Sigmoid colon (tissue), 4 donors: ENCODE measurements around the gene PRXL2A.

Source experiments
- POLR2A ChIP-seq, 2 donors: fragments of 450-650 bp; IDR thresholded peaks; one replicate each; pipeline ENCODE4 v1.6.1; 2016; ENCODE audit warnings: antibody characterized with exemption in 2 of 2, mild to moderate bottlenecking in 2 of 2, moderate library complexity in 2 of 2
- POLR2AphosphoS5 ChIP-seq, 4 donors: sonication (generic); formaldehyde crosslinking; IDR thresholded peaks; one replicate each; pipeline ENCODE4 v1.6.1; 2017; ENCODE audit warnings: antibody characterized with exemption in 4 of 4
- TF ChIP-seq, protein P1 (sequence below), 4 experiments: fragments of 450-650 bp in 3 of 4; fragments of 200-600 bp in 1 of 4; IDR thresholded peaks; one replicate each; pipeline ENCODE4 v1.5.1; 2016 to 2019; ENCODE audit warnings: antibody characterized with exemption in 4 of 4, mild to moderate bottlenecking in 3 of 4, moderate library complexity in 2 of 4

DNA sequence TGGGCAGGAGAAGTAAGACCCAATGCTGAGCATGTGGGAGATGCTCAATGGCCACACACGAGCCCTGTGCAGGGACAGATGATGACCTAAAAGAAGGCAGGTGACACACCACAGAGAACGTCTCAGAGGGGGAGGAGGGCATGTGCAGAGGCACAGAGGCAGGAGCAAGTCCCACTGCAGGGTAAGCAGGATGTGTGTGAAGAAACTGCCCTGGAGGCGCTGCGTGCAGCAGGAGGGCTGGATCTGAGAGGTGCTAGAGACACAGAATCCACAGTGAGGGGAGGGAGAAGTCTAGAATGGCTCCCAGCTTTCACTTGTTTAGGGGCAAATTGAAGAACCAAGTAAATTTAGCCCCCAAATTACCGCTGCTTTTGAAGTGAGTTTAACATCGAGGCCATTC lies 36.9 kb upstream of the PRXL2A start:
- TF ChIP-seq POLR2A (IDR thresholded peaks at IDR 0.05), result no peak
- TF ChIP-seq, protein P1, sequence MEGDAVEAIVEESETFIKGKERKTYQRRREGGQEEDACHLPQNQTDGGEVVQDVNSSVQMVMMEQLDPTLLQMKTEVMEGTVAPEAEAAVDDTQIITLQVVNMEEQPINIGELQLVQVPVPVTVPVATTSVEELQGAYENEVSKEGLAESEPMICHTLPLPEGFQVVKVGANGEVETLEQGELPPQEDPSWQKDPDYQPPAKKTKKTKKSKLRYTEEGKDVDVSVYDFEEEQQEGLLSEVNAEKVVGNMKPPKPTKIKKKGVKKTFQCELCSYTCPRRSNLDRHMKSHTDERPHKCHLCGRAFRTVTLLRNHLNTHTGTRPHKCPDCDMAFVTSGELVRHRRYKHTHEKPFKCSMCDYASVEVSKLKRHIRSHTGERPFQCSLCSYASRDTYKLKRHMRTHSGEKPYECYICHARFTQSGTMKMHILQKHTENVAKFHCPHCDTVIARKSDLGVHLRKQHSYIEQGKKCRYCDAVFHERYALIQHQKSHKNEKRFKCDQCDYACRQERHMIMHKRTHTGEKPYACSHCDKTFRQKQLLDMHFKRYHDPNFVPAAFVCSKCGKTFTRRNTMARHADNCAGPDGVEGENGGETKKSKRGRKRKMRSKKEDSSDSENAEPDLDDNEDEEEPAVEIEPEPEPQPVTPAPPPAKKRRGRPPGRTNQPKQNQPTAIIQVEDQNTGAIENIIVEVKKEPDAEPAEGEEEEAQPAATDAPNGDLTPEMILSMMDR (IDR thresholded peaks at IDR 0.05), result no peak
- TF ChIP-seq POLR2AphosphoS5 (IDR thresholded peaks at IDR 0.05), result no peak
